Sigmoid colon (tissue), 7 donors: ENCODE data around the gene SPINK4. TPM values are rescaled to one million over a fixed set of nuclear protein-coding genes. Genes with fewer than 3 reads are reported as not detected.

ENCODE experiments used
- DNase-seq: peaks from one replicate; pipeline ENCODE4 v3.0.0-alpha.2; 2019
- H3K27ac ChIP-seq, 4 donors: fragments of 200-600 bp; sonication (generic); one replicate each; pipeline ENCODE4 v1.5.1; 2016 to 2019; ENCODE audit warnings: mild to moderate bottlenecking in 1 of 4
- H3K27me3 ChIP-seq, 3 donors: fragments of 200-600 bp; sonication (generic); one replicate each; pipeline ENCODE4 v1.5.1; 2019; ENCODE audit warnings: mild to moderate bottlenecking in 1 of 3
- H3K36me3 ChIP-seq, 4 donors: fragments of 200-600 bp; sonication (generic); one replicate each; pipeline ENCODE4 v1.5.1; 2016 to 2019
- H3K4me1 ChIP-seq, 4 donors: fragments of 200-600 bp; sonication (generic); one replicate each; pipeline ENCODE4 v1.5.1; 2017 to 2019
- H3K4me3 ChIP-seq, 4 donors: fragments of 200-600 bp; sonication (generic); one replicate each; pipeline ENCODE4 v1.5.1; 2017 to 2019; ENCODE audit warnings: mild to moderate bottlenecking in 2 of 4, moderate library complexity in 1 of 4
- H3K9me3 ChIP-seq, 4 donors: fragments of 200-600 bp in 3 of 4; sonication (generic) in 3 of 4; one replicate each; pipeline versions ENCODE4 v1.5.1 to v1.6.1; 2013 to 2019
- CTCF ChIP-seq, 4 experiments: fragments of 450-650 bp in 3 of 4; fragments of 200-600 bp in 1 of 4; IDR thresholded peaks; one replicate each; pipeline ENCODE4 v1.5.1; 2016 to 2019; ENCODE audit warnings: antibody characterized with exemption in 4 of 4, mild to moderate bottlenecking in 3 of 4, moderate library complexity in 2 of 4
- EP300 ChIP-seq, 4 donors: sonication (generic); formaldehyde crosslinking; IDR thresholded peaks; one replicate each; pipeline ENCODE4 v1.6.1; 2017; ENCODE audit warnings: antibody characterized with exemption in 4 of 4
- POLR2A ChIP-seq, 2 donors: fragments of 450-650 bp; IDR thresholded peaks; one replicate each; pipeline ENCODE4 v1.6.1; 2016; ENCODE audit warnings: antibody characterized with exemption in 2 of 2, mild to moderate bottlenecking in 2 of 2, moderate library complexity in 2 of 2
- POLR2AphosphoS5 ChIP-seq, 4 donors: sonication (generic); formaldehyde crosslinking; IDR thresholded peaks; one replicate each; pipeline ENCODE4 v1.6.1; 2017; ENCODE audit warnings: antibody characterized with exemption in 4 of 4
- WGBS, 2 donors: extraction: QIAGEN DNeasy Blood & Tissue Kit; methylation state at CpG; one replicate each; pipeline ENCODE4 v1.1.7; 2013; 5-methylcytosine and 5-hydroxymethylcytosine counted together
- intact Hi-C: fragments of 100-400 bp; cut with DNase I; formaldehyde crosslinking; loops from one replicate; pipeline ENCODE4 v1.15.1; 2023
- polyA plus RNA-seq, 3 donors: library from polyadenylated mRNA; stranded (reverse); fragments of 200-250 nt; gene quantifications; one replicate each; pipeline ENCODE4 v1.2.3, GENCODE V29; 2013
- total RNA-seq, 4 donors: library from RNA; depleted of rRNA; stranded (reverse); fragments of >200 nt; gene quantifications; one replicate each; pipeline ENCODE4 v1.1.0, GENCODE V29; 2016
- donor health status: healthy with polysubstance abuse.
- donor health status: Bipolar disorder and iron deficiency.
- donor health status: healthy.

The SPINK4 gene
- total and polyA plus RNA-seq, 7 donors: 26.4 to 1,105 (median 121) TPM; not detected in 4

- no peaks in the 10 kb centered on the region for H3K9me3 ChIP-seq
- H3K36me3 ChIP-seq: peaks cover 29 to 85% (median 61%) of the 10 kb centered on the region in 4 donors
- no peak overlapping the region for H3K27ac ChIP-seq
- H3K27me3 ChIP-seq: no peaks in the 10 kb centered on the region
- DNase-seq: no peak
- no peak overlapping the region for H3K4me3 ChIP-seq
- WGBS, 2 donors: 94 to 96% methylated on average over 8 of the region's 8 CpGs
- H3K4me1 ChIP-seq: no peaks in the 10 kb centered on the region
- TF ChIP-seq POLR2AphosphoS5 (IDR thresholded peaks at IDR 0.05) (no peak), CTCF (IDR thresholded peaks at IDR 0.05) (no peak), EP300 (IDR thresholded peaks at IDR 0.05) (no peak)
- intact Hi-C loops: no loop called here
Observed at GRCh38 chr9:33255014-33255413, 15.0 kb downstream of the SPINK4 start.

DNA sequence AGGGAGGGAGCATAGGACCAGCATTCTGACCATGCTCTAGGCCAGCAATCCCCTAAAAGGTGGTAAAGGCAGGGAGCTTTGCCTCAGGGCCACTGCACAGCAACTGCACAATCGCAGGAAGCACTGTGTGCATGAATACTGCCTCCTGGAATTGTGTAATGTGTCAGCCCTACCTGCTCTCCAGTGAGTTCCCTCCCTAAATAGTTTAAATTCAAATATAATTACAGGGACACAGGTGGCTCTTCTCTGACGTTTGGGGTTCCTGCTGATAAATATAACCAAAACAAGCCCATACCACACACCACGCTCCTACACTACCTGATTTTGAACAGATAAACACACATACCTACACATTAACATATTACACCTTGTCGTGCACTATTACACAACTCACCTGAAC is 15.5 kb downstream of the SPINK4 start:
- peaks cover 29 to 90% (median 66%) of the 10 kb centered on the region in 4 donors for H3K36me3 ChIP-seq
- H3K27me3 ChIP-seq: no peaks in the 10 kb centered on the region
- H3K27ac ChIP-seq: no peak overlapping the region
- intact Hi-C loops: no loop called here
- no peak overlapping the region for H3K4me3 ChIP-seq
- no peaks in the 10 kb centered on the region for H3K9me3 ChIP-seq
- H3K4me1 ChIP-seq: no peaks in the 10 kb centered on the region
- DNase-seq: no peak
- TF ChIP-seq EP300 (IDR thresholded peaks at IDR 0.05) (no peak), POLR2AphosphoS5 (IDR thresholded peaks at IDR 0.05) (no peak), CTCF (IDR thresholded peaks at IDR 0.05) (no peak), POLR2A (IDR thresholded peaks at IDR 0.05) (no peak)
- 87 to 90% methylated on average over 4 of the region's 4 CpGs for WGBS, 2 donors

- no peak overlapping the region for H3K4me3 ChIP-seq
- intact Hi-C loops: no loop called here
- H3K36me3 ChIP-seq: peaks cover 29 to 98% (median 71%) of the 10 kb centered on the region in 4 donors
- no peak overlapping the region for H3K27ac ChIP-seq
- H3K9me3 ChIP-seq: no peaks in the 10 kb centered on the region
- no peaks in the 10 kb centered on the region for H3K27me3 ChIP-seq
- H3K4me1 ChIP-seq: no peaks in the 10 kb centered on the region
- TF ChIP-seq EP300 (IDR thresholded peaks at IDR 0.05) (no peak), CTCF (IDR thresholded peaks at IDR 0.05) (no peak), POLR2AphosphoS5 (IDR thresholded peaks at IDR 0.05) (no peak)
- no peak for DNase-seq
- WGBS, 2 donors: 89 to 94% methylated on average over 2 of the region's 2 CpGs
Observed at GRCh38 chr9:33256236-33256635, 16.3 kb downstream of the SPINK4 start.

DNA sequence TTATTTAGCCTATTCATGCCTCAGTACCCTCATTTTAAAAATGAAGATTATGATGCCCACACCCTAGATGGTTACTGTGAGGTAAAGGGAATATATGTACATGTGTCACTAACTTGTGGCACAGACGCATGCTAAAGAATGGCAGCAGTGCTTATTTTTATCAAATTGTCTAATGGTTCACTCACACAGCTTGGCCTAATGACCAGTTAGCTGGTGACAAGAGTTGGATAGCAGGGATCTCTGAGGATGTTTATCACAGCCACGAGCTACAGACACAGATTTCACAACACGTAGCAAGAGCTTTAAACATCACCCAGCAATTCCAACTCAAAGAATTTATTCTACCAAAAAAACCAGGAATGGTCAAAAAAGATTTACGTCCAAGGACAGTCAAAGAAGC is 17.3 kb downstream of the SPINK4 start:
- 91 to 92% methylated on average over 4 of the region's 4 CpGs for WGBS, 2 donors
- no peaks in the 10 kb centered on the region for H3K4me1 ChIP-seq
- H3K36me3 ChIP-seq: peaks cover 29 to 100% (median 75%) of the 10 kb centered on the region in 4 donors
- no peaks in the 10 kb centered on the region for H3K27me3 ChIP-seq
- H3K4me3 ChIP-seq: no peak overlapping the region
- no peak overlapping the region for H3K27ac ChIP-seq
- no peak for DNase-seq
- no peaks in the 10 kb centered on the region for H3K9me3 ChIP-seq
- TF ChIP-seq POLR2AphosphoS5 (IDR thresholded peaks at IDR 0.05) (no peak), POLR2A (IDR thresholded peaks at IDR 0.05) (no peak), EP300 (IDR thresholded peaks at IDR 0.05) (no peak), CTCF (IDR thresholded peaks at IDR 0.05) (no peak)
- intact Hi-C loops: no loop called here

GRCh38 chr9:33260372-33260771 is 20.4 kb downstream of the SPINK4 start:
- H3K9me3 ChIP-seq: no peaks in the 10 kb centered on the region
- DNase-seq: no peak
- H3K27ac ChIP-seq: no peak overlapping the region
- peaks cover 0 to 15% (median 12%) of the 10 kb centered on the region in 4 donors for H3K4me1 ChIP-seq
- intact Hi-C loops: no loop called here
- H3K27me3 ChIP-seq: no peaks in the 10 kb centered on the region
- TF ChIP-seq POLR2AphosphoS5 (IDR thresholded peaks at IDR 0.05) (no peak), EP300 (IDR thresholded peaks at IDR 0.05) (no peak), POLR2A (IDR thresholded peaks at IDR 0.05) (no peak), CTCF (IDR thresholded peaks at IDR 0.05) (no peak)
- H3K36me3 ChIP-seq: peaks cover 24 to 69% (median 57%) of the 10 kb centered on the region in 4 donors
- no peak overlapping the region for H3K4me3 ChIP-seq
- 87 to 95% methylated on average over 1 of the region's 1 CpG for WGBS, 2 donors
